Transverse colon (tissue), 4 donors: ENCODE results near the gene FAT3. TPM values are rescaled to one million over a fixed set of nuclear protein-coding genes. Genes with fewer than 3 reads are reported as not detected.

ENCODE experiments used
- DNase-seq: peaks from one replicate; pipeline ENCODE4 v3.0.0-alpha.2; 2019
- H3K27ac ChIP-seq, 4 donors: fragments of 200-600 bp; sonication (generic); 2 replicates each; pipeline ENCODE4 v1.5.1; 2016 to 2018; ENCODE audit warnings: inconsistent platforms in 4 of 4
- H3K27me3 ChIP-seq: fragments of 200-600 bp; sonication (generic); 2 replicates; pipeline ENCODE4 v1.5.1; 2017; ENCODE audit warnings: inconsistent platforms
- H3K36me3 ChIP-seq, 4 donors: fragments of 200-600 bp; sonication (generic); 2 replicates each; pipeline ENCODE4 v1.5.1; 2017 to 2019; ENCODE audit warnings: inconsistent platforms in 4 of 4
- H3K4me1 ChIP-seq, 4 donors: fragments of 200-600 bp; sonication (generic); 2 replicates each; pipeline ENCODE4 v1.5.1; 2017 to 2020; ENCODE audit warnings: inconsistent platforms in 4 of 4
- H3K4me3 ChIP-seq, 4 donors: fragments of 200-600 bp; sonication (generic); 1 replicate in 1 of 4; 2 replicates in 3 of 4; pipeline versions ENCODE4 v1.5.1 to v1.6.1; 2017 to 2019; ENCODE audit warnings: inconsistent platforms in 4 of 4
- H3K9me3 ChIP-seq, 2 donors: fragments of 200-600 bp; sonication (generic); 2 replicates each; pipeline ENCODE4 v1.5.1; 2017 to 2019; ENCODE audit warnings: inconsistent platforms in 2 of 2
- CTCF ChIP-seq, 5 experiments: fragments of 200-600 bp in 3 of 5; fragments of 450-650 bp in 2 of 5; sonication (generic) in 3 of 5; IDR thresholded peaks; 1 replicate in 2 of 5; 2 replicates in 3 of 5; pipeline ENCODE4 v1.5.1; 2016 to 2017; ENCODE audit warnings: antibody characterized with exemption in 5 of 5, inconsistent platforms in 3 of 5, mild to moderate bottlenecking in 2 of 5, moderate library complexity in 1 of 5
- EP300 ChIP-seq: sonication (generic); formaldehyde crosslinking; IDR thresholded peaks from one replicate; pipeline ENCODE4 v1.6.1; 2017; ENCODE audit warnings: antibody characterized with exemption, low read depth
- POLR2A ChIP-seq: fragments of 450-650 bp; IDR thresholded peaks from one replicate; pipeline ENCODE4 v1.6.1; 2016; ENCODE audit warnings: antibody characterized with exemption, mild to moderate bottlenecking, moderate library complexity
- POLR2AphosphoS5 ChIP-seq, 3 donors: sonication (generic); formaldehyde crosslinking; IDR thresholded peaks; one replicate each; pipeline ENCODE4 v1.6.1; 2016; ENCODE audit warnings: antibody characterized with exemption in 3 of 3
- WGBS, 2 donors: methylation state at CpG; one replicate each; pipeline ENCODE4 v1.1.5; 2018; ENCODE audit warnings: low coverage in 1 of 2; 5-methylcytosine and 5-hydroxymethylcytosine counted together
- in situ Hi-C, 4 donors: fragments of 200-750 bp; cut with MboI; loops; one replicate each; pipeline versions ENCODE4 v1.15.0 to v1.15.1; 2017; ENCODE audit warnings: low sequenced_read_pairs in 3 of 4, low pct_ligation_motif_present in 1 of 4, low pct_unique_long_range_greater_than_20kb in 1 of 4
- intact Hi-C: fragments of 100-400 bp; cut with DNase I; formaldehyde crosslinking; loops from one replicate; pipeline ENCODE4 v1.15.1; 2023; ENCODE audit warnings: low total_unique reads
- total RNA-seq, 4 donors: library from RNA; depleted of rRNA; stranded (reverse); fragments of >200 nt; gene quantifications; one replicate each; pipeline ENCODE4 v1.1.0, GENCODE V29; 2016

Gene FAT3
- total RNA-seq, 4 donors from 2014 or later: 0.40 to 1.9 (median 0.66) TPM

GRCh38 chr11:92206441-92206840 is 18.2 kb upstream of the FAT3 start:
- TF ChIP-seq CTCF (IDR thresholded peaks at IDR 0.05): no peak
- TF ChIP-seq EP300: no peak
- TF ChIP-seq POLR2A: no peak
- no peak for TF ChIP-seq POLR2AphosphoS5 (IDR thresholded peaks at IDR 0.05)
- WGBS, 2 donors: 88 to 93% methylated on average over 2 of the region's 2 CpGs

GRCh38 chr11:92211576-92212167 is 12.9 kb upstream of the FAT3 start:
- H3K4me3 ChIP-seq: no peak overlapping the region
- H3K36me3 ChIP-seq: no peaks in the 10 kb centered on the region
- WGBS, 2 donors: 49 to 51% methylated on average over 2 to 5 of the region's 5 CpGs
- no peaks in the 10 kb centered on the region for H3K9me3 ChIP-seq
- in situ Hi-C loops (no loop called here), intact Hi-C loops (no loop called here)
- no peak for TF ChIP-seq EP300
- TF ChIP-seq POLR2AphosphoS5 (IDR thresholded peaks at IDR 0.05): no peak
- no peak for TF ChIP-seq POLR2A
- TF ChIP-seq CTCF (IDR thresholded peaks at IDR 0.05): peak in 4 of 5 experiments; percentile 10 to 26 (median 16)
- DNase-seq: no peak
- no peaks in the 10 kb centered on the region for H3K4me1 ChIP-seq
- no peaks in the 10 kb centered on the region for H3K27me3 ChIP-seq
- H3K27ac ChIP-seq: no peak overlapping the region

More at GRCh38 chr11:92206441-92206840, 18.2 kb upstream of the FAT3 start:
- intact Hi-C loops: no loop called here
- no peaks in the 10 kb centered on the region for H3K9me3 ChIP-seq
- H3K36me3 ChIP-seq: no peaks in the 10 kb centered on the region
- no peak overlapping the region for H3K27ac ChIP-seq
- in situ Hi-C loops: no loop called here
- no peaks in the 10 kb centered on the region for H3K4me1 ChIP-seq
- no peaks in the 10 kb centered on the region for H3K27me3 ChIP-seq
- no peak for DNase-seq
- H3K4me3 ChIP-seq: no peak overlapping the region

GRCh38 chr11:92212530-92212929 is 12.1 kb upstream of the FAT3 start:
- Histone ChIP-seq H3K4me3 (no peak overlapping the region), H3K4me1 (no peaks in the 10 kb centered on the region), H3K9me3 (no peaks in the 10 kb centered on the region), H3K36me3 (no peaks in the 10 kb centered on the region), H3K27ac (no peak overlapping the region), H3K27me3 (no peaks in the 10 kb centered on the region)
- in situ Hi-C loops (no loop called here), intact Hi-C loops (no loop called here)
- DNase-seq: no peak
- TF ChIP-seq POLR2AphosphoS5 (IDR thresholded peaks at IDR 0.05) (no peak), CTCF (IDR thresholded peaks at IDR 0.05) (no peak), EP300 (no peak), POLR2A (no peak)
- WGBS, 2 donors: 42 to 60% methylated on average over 1 of the region's 1 CpG

- TF ChIP-seq POLR2AphosphoS5 (IDR thresholded peaks at IDR 0.05): no peak
- TF ChIP-seq POLR2A: no peak
- no peak for TF ChIP-seq CTCF (IDR thresholded peaks at IDR 0.05)
- TF ChIP-seq EP300: no peak
- H3K4me3 ChIP-seq: no peak overlapping the region
- no peaks in the 10 kb centered on the region for H3K4me1 ChIP-seq
- in situ Hi-C loops (no loop called here), intact Hi-C loops (no loop called here)
- 51 to 64% methylated on average over 1 to 3 of the region's 3 CpGs for WGBS, 2 donors
- H3K36me3 ChIP-seq: no peaks in the 10 kb centered on the region
- peaks cover 6% of the 10 kb centered on the region for H3K27me3 ChIP-seq
- no peak for DNase-seq
- H3K9me3 ChIP-seq: no peaks in the 10 kb centered on the region
- no peak overlapping the region for H3K27ac ChIP-seq
Measured at GRCh38 chr11:92216789-92217188, 7.8 kb upstream of the FAT3 start.
